ENCODE results near the gene MMP27.

Gene MMP27

GRCh38 chr11:102703826-102704493, 1.6 kb downstream of the MMP27 start:
- DNase-seq: no peak

GRCh38 chr11:102695201-102695600, 10.4 kb downstream of the MMP27 start:
- DNase-seq: no peak

- peak; percentile 74 for DNase-seq
Measured at GRCh38 chr11:102685754-102686153, 19.8 kb downstream of the MMP27 start.

GRCh38 chr11:102685338-102685737, 20.2 kb downstream of the MMP27 start:
- no peak for DNase-seq

GRCh38 chr11:102683277-102683676, 22.3 kb downstream of the MMP27 start:
- no peak for DNase-seq

GRCh38 chr11:102680945-102681344, 24.6 kb downstream of the MMP27 start:
- peak; percentile 95 for DNase-seq

GRCh38 chr11:102678022-102678421, 27.5 kb downstream of the MMP27 start:
- no peak for DNase-seq

GRCh38 chr11:102676084-102676483, 29.5 kb downstream of the MMP27 start:
- DNase-seq: no peak

GRCh38 chr11:102669664-102670063, 35.9 kb downstream of the MMP27 start:
- DNase-seq: no peak

GRCh38 chr11:102666331-102666957, 39.1 kb downstream of the MMP27 start:
- peak; percentile 51 for DNase-seq

GRCh38 chr11:102664001-102664752, 41.4 kb downstream of the MMP27 start:
- peak; percentile 27 for DNase-seq

- DNase-seq: no peak
Measured at GRCh38 chr11:102662607-102663006, 43.0 kb downstream of the MMP27 start.

GRCh38 chr11:102661040-102661439, 44.5 kb downstream of the MMP27 start:
- no peak for DNase-seq

- DNase-seq: no peak
Measured at GRCh38 chr11:102656528-102656927, 49.0 kb downstream of the MMP27 start.

GRCh38 chr11:102655547-102655946, 50.0 kb downstream of the MMP27 start:
- no peak for DNase-seq

- DNase-seq: no peak
Measured at GRCh38 chr11:102654761-102655160, 50.8 kb downstream of the MMP27 start.

GRCh38 chr11:102653744-102654291, 51.8 kb downstream of the MMP27 start:
- DNase-seq: peak; percentile 9

- no peak for DNase-seq
Measured at GRCh38 chr11:102647430-102647829, 58.1 kb downstream of the MMP27 start.

GRCh38 chr11:102643941-102644340, 61.6 kb downstream of the MMP27 start:
- DNase-seq: no peak
